GM13977 (cell line): Measurements from ENCODE around the gene LGR6.

Source experiments
- DNase-seq: peaks from one replicate; pipeline ENCODE4 v3.0.0; 2012; ENCODE audit warnings: low spot score
- in situ Hi-C: fragments of 300-500 bp; cut with MboI; formaldehyde crosslinking; loops from one replicate; pipeline ENCODE4 v1.12.0; 2022; ENCODE audit warnings: low sequenced_read_pairs, low pct_unique_long_range_greater_than_20kb, mixed read lengths, inconsistent platforms; ENCODE audit not compliant: unreplicated experiment
- TF ChIP-seq, protein P1 (sequence below): IDR thresholded peaks from 2 replicates; pipeline ENCODE4 v1.5.1; 2012; ENCODE audit warnings: mild to moderate bottlenecking, control low read depth; ENCODE audit not compliant: insufficient read depth; ENCODE audit errors: extremely low read depth, missing control alignments

The LGR6 gene

DNA sequence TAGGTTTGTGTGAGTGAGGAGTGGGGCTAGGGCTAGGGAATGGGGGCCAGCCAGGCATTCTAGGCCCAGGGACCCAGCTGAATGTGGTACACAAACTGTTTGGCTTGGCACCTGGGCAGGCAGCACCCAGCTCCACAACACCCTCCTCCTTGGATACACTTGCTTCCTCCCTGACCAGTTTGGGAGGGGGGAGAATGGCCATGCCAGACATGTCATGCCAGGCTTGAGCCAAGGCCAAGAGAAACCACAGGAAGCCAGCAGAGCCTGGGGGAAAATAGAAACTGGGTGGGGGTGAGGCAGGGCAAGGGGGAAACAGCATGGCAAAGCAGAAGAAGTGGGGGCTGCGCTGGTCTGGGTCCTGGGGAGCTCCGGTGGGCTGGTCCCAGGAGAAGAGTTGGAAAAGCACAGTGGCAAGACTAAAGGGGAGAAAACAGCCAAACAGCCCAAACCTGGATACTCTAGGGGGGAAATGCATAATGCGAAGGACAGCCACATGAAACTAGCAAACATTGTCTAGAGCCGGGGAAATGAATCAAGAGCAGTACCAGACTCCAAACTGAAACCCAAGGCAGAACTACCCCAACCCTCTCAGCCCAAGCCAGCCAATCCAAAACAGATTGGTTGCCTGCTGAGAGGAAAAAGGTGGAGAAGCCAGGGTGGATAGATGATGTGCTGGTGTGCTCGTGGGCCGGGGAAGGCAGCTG, 47.9 kb downstream of the LGR6 start:
- in situ Hi-C loops, result no loop called here
- TF ChIP-seq, protein P1, sequence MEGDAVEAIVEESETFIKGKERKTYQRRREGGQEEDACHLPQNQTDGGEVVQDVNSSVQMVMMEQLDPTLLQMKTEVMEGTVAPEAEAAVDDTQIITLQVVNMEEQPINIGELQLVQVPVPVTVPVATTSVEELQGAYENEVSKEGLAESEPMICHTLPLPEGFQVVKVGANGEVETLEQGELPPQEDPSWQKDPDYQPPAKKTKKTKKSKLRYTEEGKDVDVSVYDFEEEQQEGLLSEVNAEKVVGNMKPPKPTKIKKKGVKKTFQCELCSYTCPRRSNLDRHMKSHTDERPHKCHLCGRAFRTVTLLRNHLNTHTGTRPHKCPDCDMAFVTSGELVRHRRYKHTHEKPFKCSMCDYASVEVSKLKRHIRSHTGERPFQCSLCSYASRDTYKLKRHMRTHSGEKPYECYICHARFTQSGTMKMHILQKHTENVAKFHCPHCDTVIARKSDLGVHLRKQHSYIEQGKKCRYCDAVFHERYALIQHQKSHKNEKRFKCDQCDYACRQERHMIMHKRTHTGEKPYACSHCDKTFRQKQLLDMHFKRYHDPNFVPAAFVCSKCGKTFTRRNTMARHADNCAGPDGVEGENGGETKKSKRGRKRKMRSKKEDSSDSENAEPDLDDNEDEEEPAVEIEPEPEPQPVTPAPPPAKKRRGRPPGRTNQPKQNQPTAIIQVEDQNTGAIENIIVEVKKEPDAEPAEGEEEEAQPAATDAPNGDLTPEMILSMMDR, result no peak
- DNase-seq, result no peak

DNA sequence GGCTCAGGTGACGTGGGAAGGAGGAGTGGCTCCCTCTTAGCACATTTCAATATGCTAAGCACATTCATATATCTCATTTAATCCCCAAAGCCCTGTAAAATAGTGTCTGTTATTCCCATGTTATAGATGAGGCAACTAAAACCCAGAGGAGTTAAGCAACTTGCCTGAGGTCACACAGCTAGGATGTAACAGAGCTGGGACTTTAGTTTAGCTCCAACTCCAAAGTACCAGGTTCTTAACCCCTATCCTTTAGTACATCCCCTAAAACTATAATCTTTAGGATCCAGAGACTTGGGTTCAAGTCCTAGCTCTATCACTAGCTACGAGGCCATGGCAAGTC, 48.5 kb downstream of the LGR6 start:
- in situ Hi-C loops, result no loop called here
- TF ChIP-seq, protein P1, result no peak
- no peak for DNase-seq

DNA sequence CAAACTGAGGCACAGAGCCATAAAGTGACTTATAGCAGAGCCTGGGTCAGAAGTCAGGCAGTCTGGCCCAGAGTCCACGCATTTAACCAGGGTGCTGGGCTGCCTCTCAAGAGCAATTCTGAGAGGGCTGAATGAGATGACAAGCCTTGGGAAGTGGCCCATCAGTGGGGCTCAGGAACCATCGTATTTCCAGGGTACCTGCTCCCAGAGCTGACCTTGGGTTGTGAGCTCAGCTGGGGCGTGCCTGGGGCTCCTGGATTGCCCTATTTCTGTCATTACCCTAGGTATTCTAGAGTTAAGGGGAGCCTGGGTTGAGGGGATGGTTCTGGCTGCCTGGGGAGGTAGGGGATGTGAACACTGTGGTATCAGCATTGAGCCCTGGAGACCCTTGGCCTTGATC, 49.4 kb downstream of the LGR6 start:
- in situ Hi-C loops, result no loop called here
- no peak for DNase-seq
- TF ChIP-seq, protein P1, result no peak

DNA sequence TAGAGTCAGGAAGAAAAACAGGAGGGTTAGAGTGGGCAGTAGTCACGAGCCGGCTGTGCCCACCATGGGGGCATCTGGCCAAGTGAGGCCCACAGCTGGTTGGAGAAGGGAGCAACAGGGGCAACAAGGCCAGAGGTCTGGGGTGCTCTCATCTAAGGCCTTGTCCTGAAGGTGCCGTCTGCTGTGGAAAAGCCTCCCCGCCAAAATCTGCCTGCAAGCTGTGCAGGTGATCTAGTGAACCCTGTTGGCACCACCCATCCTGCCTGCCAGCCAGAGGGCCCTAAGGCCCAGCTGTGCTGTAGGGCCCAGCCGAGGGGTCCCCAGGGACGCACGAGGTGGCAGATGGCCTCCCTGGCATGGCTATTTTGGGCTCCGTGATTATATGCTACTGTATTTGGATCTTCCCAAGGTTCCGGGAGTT, 51.3 kb downstream of the LGR6 start:
- in situ Hi-C loops, result no loop called here
- TF ChIP-seq, protein P1, result no peak
- no peak for DNase-seq

DNA sequence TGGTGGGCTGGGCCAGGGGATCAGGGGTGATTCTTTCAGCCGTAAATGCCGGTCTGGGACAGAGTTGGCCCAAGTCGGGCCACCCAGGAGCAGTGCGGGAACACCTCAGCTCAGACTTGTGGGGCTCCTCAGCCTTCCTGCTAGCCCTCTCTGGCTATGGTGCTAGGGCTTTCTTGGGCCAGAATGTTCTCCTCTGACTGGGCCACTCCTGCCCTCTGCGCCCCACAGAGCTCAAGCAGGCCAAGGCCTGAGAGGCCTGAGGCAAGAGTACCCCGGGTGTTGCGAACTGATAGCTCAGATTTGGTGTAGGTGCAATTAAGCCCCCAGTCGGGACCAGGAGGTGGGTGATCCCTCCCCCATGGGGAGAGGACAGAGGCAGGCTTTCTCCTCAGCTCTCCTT, 51.8 kb downstream of the LGR6 start:
- DNase-seq, result no peak
- in situ Hi-C loops, result no loop called here
- TF ChIP-seq, protein P1, result no peak

- DNase-seq, result no peak
- in situ Hi-C loops, result no loop called here
- TF ChIP-seq, protein P1, result no peak
Observed at GRCh38 chr1:202247104-202247503, 53.5 kb downstream of the LGR6 start.
